Transverse colon (tissue), 4 donors: ENCODE measurements around the gene RNU1-2. TPM values are rescaled to one million over a fixed set of nuclear protein-coding genes. Genes with fewer than 3 reads are reported as not detected.
"Not testable (repeated sequence)": the region's sequence is repeated elsewhere in the genome, so short reads cannot be mapped to it uniquely, and the experiment has no call there.

Experiments used
- DNase-seq: peaks from one replicate; pipeline ENCODE4 v3.0.0-alpha.2; 2019
- H3K27ac ChIP-seq, 4 donors: fragments of 200-600 bp; sonication (generic); 2 replicates each; pipeline ENCODE4 v1.5.1; 2016 to 2018; ENCODE audit warnings: inconsistent platforms in 4 of 4
- H3K27me3 ChIP-seq: fragments of 200-600 bp; sonication (generic); 2 replicates; pipeline ENCODE4 v1.5.1; 2017; ENCODE audit warnings: inconsistent platforms
- H3K36me3 ChIP-seq, 4 donors: fragments of 200-600 bp; sonication (generic); 2 replicates each; pipeline ENCODE4 v1.5.1; 2017 to 2019; ENCODE audit warnings: inconsistent platforms in 4 of 4
- H3K4me1 ChIP-seq, 4 donors: fragments of 200-600 bp; sonication (generic); 2 replicates each; pipeline ENCODE4 v1.5.1; 2017 to 2020; ENCODE audit warnings: inconsistent platforms in 4 of 4
- H3K4me3 ChIP-seq, 4 donors: fragments of 200-600 bp; sonication (generic); 1 replicate in 1 of 4; 2 replicates in 3 of 4; pipeline versions ENCODE4 v1.5.1 to v1.6.1; 2017 to 2019; ENCODE audit warnings: inconsistent platforms in 4 of 4
- H3K9me3 ChIP-seq, 2 donors: fragments of 200-600 bp; sonication (generic); 2 replicates each; pipeline ENCODE4 v1.5.1; 2017 to 2019; ENCODE audit warnings: inconsistent platforms in 2 of 2
- CTCF ChIP-seq, 5 experiments: fragments of 200-600 bp in 3 of 5; fragments of 450-650 bp in 2 of 5; sonication (generic) in 3 of 5; IDR thresholded peaks; 1 replicate in 2 of 5; 2 replicates in 3 of 5; pipeline ENCODE4 v1.5.1; 2016 to 2017; ENCODE audit warnings: antibody characterized with exemption in 5 of 5, inconsistent platforms in 3 of 5, mild to moderate bottlenecking in 2 of 5, moderate library complexity in 1 of 5
- EP300 ChIP-seq: sonication (generic); formaldehyde crosslinking; IDR thresholded peaks from one replicate; pipeline ENCODE4 v1.6.1; 2017; ENCODE audit warnings: antibody characterized with exemption, low read depth
- POLR2A ChIP-seq: fragments of 450-650 bp; IDR thresholded peaks from one replicate; pipeline ENCODE4 v1.6.1; 2016; ENCODE audit warnings: antibody characterized with exemption, mild to moderate bottlenecking, moderate library complexity
- POLR2AphosphoS5 ChIP-seq, 3 donors: sonication (generic); formaldehyde crosslinking; IDR thresholded peaks; one replicate each; pipeline ENCODE4 v1.6.1; 2016; ENCODE audit warnings: antibody characterized with exemption in 3 of 3
- WGBS, 2 donors: methylation state at CpG; one replicate each; pipeline ENCODE4 v1.1.5; 2018; ENCODE audit warnings: low coverage in 1 of 2; 5-methylcytosine and 5-hydroxymethylcytosine counted together
- in situ Hi-C, 4 donors: fragments of 200-750 bp; cut with MboI; loops; one replicate each; pipeline versions ENCODE4 v1.15.0 to v1.15.1; 2017; ENCODE audit warnings: low sequenced_read_pairs in 3 of 4, low pct_ligation_motif_present in 1 of 4, low pct_unique_long_range_greater_than_20kb in 1 of 4
- intact Hi-C: fragments of 100-400 bp; cut with DNase I; formaldehyde crosslinking; loops from one replicate; pipeline ENCODE4 v1.15.1; 2023; ENCODE audit warnings: low total_unique reads
- total RNA-seq, 4 donors: library from RNA; depleted of rRNA; stranded (reverse); fragments of >200 nt; gene quantifications; one replicate each; pipeline ENCODE4 v1.1.0, GENCODE V29; 2016

The RNU1-2 gene
- total RNA-seq, 4 donors from 2014 or later = under 0.01 TPM; not detected in 1

GRCh38 chr1:16905868-16906702 is 10.3 kb downstream of the RNU1-2 start:
- intact Hi-C loops = no loop called here
- Histone ChIP-seq H3K4me3 (no peak overlapping the region), H3K36me3 (no peaks in the 10 kb centered on the region), H3K4me1 (peaks cover 0 to 24% (median 14%) of the 10 kb centered on the region in 4 donors), H3K27me3 (no peaks in the 10 kb centered on the region), H3K27ac (peak overlapping the region; percentile 89 to 96 (median 90)), H3K9me3 (peaks cover 3 to 4% of the 10 kb centered on the region in 2 donors)
- 79 to 91% methylated on average over 10 to 11 of the region's 11 CpGs for WGBS, 2 donors
- in situ Hi-C loops = no loop called here
- no peak for DNase-seq
- TF ChIP-seq POLR2AphosphoS5 (IDR thresholded peaks at IDR 0.05) (no peak), POLR2A (no peak), EP300 (no peak), CTCF (IDR thresholded peaks at IDR 0.05) (no peak)

- DNase-seq = no peak
- TF ChIP-seq EP300 = no peak
- TF ChIP-seq POLR2AphosphoS5 (IDR thresholded peaks at IDR 0.05) = no peak
- no peak for TF ChIP-seq CTCF (IDR thresholded peaks at IDR 0.05)
- no peak for TF ChIP-seq POLR2A
These were observed 11.1 kb downstream of the RNU1-2 start for GRCh38 chr1:16906873-16907272.

GRCh38 chr1:16907870-16908758 is 12.3 kb downstream of the RNU1-2 start:
- no peaks in the 10 kb centered on the region for H3K36me3 ChIP-seq
- H3K4me3 ChIP-seq = no peak overlapping the region
- H3K9me3 ChIP-seq = peaks cover 3 to 4% of the 10 kb centered on the region in 2 donors
- H3K27ac ChIP-seq = no peak overlapping the region
- DNase-seq = no peak
- H3K27me3 ChIP-seq = no peaks in the 10 kb centered on the region
- TF ChIP-seq CTCF (IDR thresholded peaks at IDR 0.05) (no peak), POLR2AphosphoS5 (IDR thresholded peaks at IDR 0.05) (no peak), EP300 (no peak), POLR2A (no peak)
- 86 to 89% methylated on average over 15 of the region's 15 CpGs for WGBS, 2 donors
- in situ Hi-C loops (no loop called here), intact Hi-C loops (no loop called here)
- H3K4me1 ChIP-seq = peaks cover 3 to 24% (median 14%) of the 10 kb centered on the region in 4 donors

More at GRCh38 chr1:16906873-16907272, 11.1 kb downstream of the RNU1-2 start:
- Histone ChIP-seq H3K27ac (no peak overlapping the region), H3K27me3 (no peaks in the 10 kb centered on the region), H3K4me1 (peaks cover 0 to 24% (median 14%) of the 10 kb centered on the region in 4 donors), H3K36me3 (no peaks in the 10 kb centered on the region), H3K4me3 (no peak overlapping the region), H3K9me3 (peaks cover 3 to 4% of the 10 kb centered on the region in 2 donors)
- in situ Hi-C loops = no loop called here
- intact Hi-C loops = no loop called here
- 88 to 91% methylated on average over 4 of the region's 4 CpGs for WGBS, 2 donors

- WGBS, 2 donors = 80 to 97% methylated on average over 5 to 8 of the region's 8 CpGs
- H3K9me3 ChIP-seq, DNase-seq, intact Hi-C loops, H3K4me3 ChIP-seq, H3K36me3 ChIP-seq, H3K27me3 ChIP-seq, H3K27ac ChIP-seq, in situ Hi-C loops: not testable (repeated sequence)
- H3K4me1 ChIP-seq = peaks cover 13 to 22% (median 19%) of the 10 kb centered on the region in 4 donors
These were observed 16.3 kb downstream of the RNU1-2 start for GRCh38 chr1:16911851-16912721.

- H3K36me3 ChIP-seq, intact Hi-C loops, H3K4me3 ChIP-seq, H3K9me3 ChIP-seq, in situ Hi-C loops, DNase-seq, H3K27me3 ChIP-seq: not testable (repeated sequence)
- Histone ChIP-seq H3K27ac (peak overlapping the region in 2 of 4 donors; percentile 21 to 90), H3K4me1 (peaks cover 13 to 22% (median 19%) of the 10 kb centered on the region in 4 donors)
- WGBS, 2 donors = 82% methylated on average over 8 of the region's 8 CpGs; no CpG with 5 or more reads in 1 of the 2 donors
These were observed 17.0 kb downstream of the RNU1-2 start for GRCh38 chr1:16912742-16913141.
